GM23338 (cell line): ENCODE data around the gene SNRNP48. TPM values are rescaled to one million over a fixed set of nuclear protein-coding genes. Genes with fewer than 3 reads are reported as not detected.

Experiments used
- ATAC-seq: fragments of 200-7000 bp; cut with Tn5 transposase; 3 replicates; pipeline ENCODE4 v1.9.1; 2020
- DNase-seq: peaks from one replicate; pipeline ENCODE4 v3.0.0-alpha.2; 2015; ENCODE audit warnings: low spot score
- H2AFZ ChIP-seq: fragments of 200-600 bp; sonication (generic); 2 replicates; pipeline ENCODE4 v1.8.0; 2016; ENCODE audit warnings: antibody characterized with exemption, mild to moderate bottlenecking, moderate library complexity
- H3F3A ChIP-seq: fragments of 200-600 bp; sonication (generic); replicated peaks from 2 replicates; pipeline ENCODE4 v1.8.0; 2017; ENCODE audit warnings: antibody characterized with exemption, mixed run types, low read depth
- H3K27ac ChIP-seq: fragments of 200-600 bp; sonication (generic); 2 replicates; pipeline ENCODE4 v1.6.1; 2016; ENCODE audit warnings: low read depth
- H3K27me3 ChIP-seq: fragments of 200-600 bp; sonication (generic); 2 replicates; pipeline ENCODE4 v1.8.0; 2016; ENCODE audit warnings: mild to moderate bottlenecking, mixed run types, moderate library complexity; ENCODE audit not compliant: insufficient read depth
- H3K36me3 ChIP-seq: fragments of 200-600 bp; sonication (generic); 2 replicates; pipeline ENCODE4 v1.8.0; 2016; ENCODE audit warnings: mild to moderate bottlenecking; ENCODE audit not compliant: insufficient read depth
- H3K4me1 ChIP-seq: fragments of 200-600 bp; sonication (generic); 2 replicates; pipeline ENCODE4 v1.8.0; 2016; ENCODE audit warnings: mild to moderate bottlenecking, moderate library complexity; ENCODE audit not compliant: insufficient read depth
- H3K4me2 ChIP-seq: fragments of 200-600 bp; sonication (generic); 2 replicates; pipeline ENCODE4 v1.7.1; 2017; ENCODE audit warnings: mixed run types
- H3K4me3 ChIP-seq: fragments of 200-600 bp; sonication (generic); 2 replicates; pipeline ENCODE4 v1.6.1; 2016; ENCODE audit warnings: mixed run types
- H3K79me2 ChIP-seq: fragments of 200-600 bp; sonication (generic); replicated peaks from 2 replicates; pipeline ENCODE4 v1.8.0; 2017; ENCODE audit warnings: mild to moderate bottlenecking; ENCODE audit not compliant: insufficient read depth
- H3K9me2 ChIP-seq: fragments of 200-600 bp; sonication (generic); 2 replicates; pipeline ENCODE4 v1.8.0; 2017; ENCODE audit not compliant: insufficient read depth
- H4K20me1 ChIP-seq: fragments of 200-600 bp; sonication (generic); replicated peaks from 2 replicates; pipeline ENCODE4 v1.8.0; 2017; ENCODE audit warnings: mild to moderate bottlenecking; ENCODE audit not compliant: insufficient read depth
- H3K27ac Mint-ChIP-seq: 2 replicates; pipeline ENCODE4 v1.8.0; 2020; ENCODE audit warnings: inconsistent platforms, mild to moderate bottlenecking, moderate library complexity, mixed read lengths
- H3K27me3 Mint-ChIP-seq: 3 replicates; pipeline ENCODE4 v1.8.0; 2022; ENCODE audit warnings: low read depth, mild to moderate bottlenecking, moderate library complexity, mixed read lengths, inconsistent platforms; ENCODE audit not compliant: insufficient read depth, poor library complexity
- H3K36me3 Mint-ChIP-seq: 3 replicates; pipeline ENCODE4 v1.8.0; 2021; ENCODE audit warnings: low read depth, mild to moderate bottlenecking, inconsistent platforms, moderate library complexity, mixed read lengths
- H3K4me1 Mint-ChIP-seq: 3 replicates; pipeline ENCODE4 v1.8.0; 2020; ENCODE audit warnings: mild to moderate bottlenecking, inconsistent platforms, mixed read lengths
- H3K4me3 Mint-ChIP-seq: 3 replicates; pipeline ENCODE4 v1.8.0; 2021; ENCODE audit warnings: moderate library complexity, mild to moderate bottlenecking, inconsistent platforms, mixed read lengths
- H3K9me3 Mint-ChIP-seq: 3 replicates; pipeline ENCODE4 v1.8.0; 2020; ENCODE audit warnings: moderate library complexity, mild to moderate bottlenecking, inconsistent platforms, mixed read lengths
- CREB1 ChIP-seq: fragments of 250-450 bp; sonication (Bioruptor Pico); IDR thresholded peaks from 2 replicates; pipeline ENCODE4 v1.5.0; 2020; ENCODE audit warnings: low read depth, mild to moderate bottlenecking, moderate library complexity
- EZH2 ChIP-seq: fragments of 200-600 bp; sonication (generic); IDR thresholded peaks from one replicate; pipeline ENCODE4 v1.8.0; 2017; ENCODE audit warnings: antibody characterized with exemption, mild to moderate bottlenecking, low read depth; ENCODE audit not compliant: unreplicated experiment
- EZH2phosphoT487 ChIP-seq: fragments of 200-600 bp; sonication (generic); IDR thresholded peaks from one replicate; pipeline ENCODE4 v1.8.1; 2018; ENCODE audit warnings: antibody characterized with exemption; ENCODE audit not compliant: unreplicated experiment
- POLR2AphosphoS5 ChIP-seq: IDR thresholded peaks from 2 replicates; pipeline ENCODE4 v1.6.1; 2016; ENCODE audit warnings: antibody characterized with exemption, low read depth
- STAT1 ChIP-seq: IDR thresholded peaks from one replicate; pipeline ENCODE4 v1.6.1; 2016; ENCODE audit warnings: antibody characterized with exemption; ENCODE audit not compliant: unreplicated experiment
- ZNF331 ChIP-seq: fragments of 250-450 bp; sonication (Bioruptor Pico); IDR thresholded peaks from 2 replicates; pipeline ENCODE4 v1.5.0; 2020; ENCODE audit warnings: low read depth, mild to moderate bottlenecking, moderate library complexity
- polyA plus RNA-seq: library from polyadenylated mRNA; unstranded; fragments of >200 nt; fragmentation: Nextera tagmentation; extraction: Ambion mirVana; gene quantifications from 2 replicates; pipeline ENCODE4 v1.2.1, GENCODE V29; 2016
- total RNA-seq: library from RNA; depleted of rRNA; stranded (reverse); fragments of >200 nt; shearing (Covaris generic); gene quantifications from 2 replicates; pipeline ENCODE4 v1.2.3, GENCODE V29; 2014
- TF ChIP-seq, protein P1 (sequence below): IDR thresholded peaks from 2 replicates; pipeline ENCODE4 v1.6.1; 2016; ENCODE audit warnings: antibody characterized with exemption
- TF ChIP-seq, protein P2 (sequence below): IDR thresholded peaks from one replicate; pipeline ENCODE4 v1.6.1; 2018; ENCODE audit warnings: antibody characterized with exemption; ENCODE audit not compliant: unreplicated experiment
- TF ChIP-seq, protein P3 (sequence below): fragments of 250-450 bp; sonication (Bioruptor Pico); IDR thresholded peaks from 2 replicates; pipeline ENCODE4 v1.5.0; 2020; ENCODE audit warnings: mild to moderate bottlenecking, moderate library complexity
- TF ChIP-seq, protein P4 (sequence below), 2 experiments: fragments of 200-600 bp in 1 of 2; sonication (generic) in 1 of 2; conservative IDR thresholded peaks; 2 replicates each; pipeline versions ENCODE4 v1.5.1 to v1.6.1; 2016 to 2017; ENCODE audit warnings: antibody characterized with exemption in 2 of 2, low read depth in 2 of 2, mild to moderate bottlenecking in 2 of 2, moderate library complexity in 1 of 2

SNRNP48 gene
- total and polyA plus RNA-seq, 2 experiments from 2014 or later: 17.2 to 23.9 TPM

DNA sequence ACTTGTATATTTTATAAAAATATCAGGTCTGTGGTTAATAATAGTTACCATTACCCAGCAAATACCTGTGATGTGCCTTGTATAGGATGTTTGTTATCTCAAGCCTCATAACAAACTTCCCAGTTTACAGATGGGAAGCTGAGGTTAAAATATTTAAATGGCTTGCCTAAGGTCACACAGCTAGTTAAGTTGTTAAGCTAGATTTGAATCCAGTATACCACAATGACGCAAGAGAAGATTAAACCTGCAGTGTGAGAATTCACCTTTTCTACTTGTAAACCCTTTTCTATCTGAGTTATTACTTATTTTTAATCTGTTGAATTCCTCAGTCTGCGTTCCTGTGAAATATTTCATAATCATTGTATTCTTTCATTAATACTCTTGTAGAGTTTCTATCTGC lies 43.6 kb upstream of the SNRNP48 start:
- Histone ChIP-seq H3K27me3 (peaks cover 21% of the 10 kb centered on the region), H2AFZ (no peak overlapping the region), H3F3A (no peaks in the 10 kb centered on the region), H3K27ac (no peak overlapping the region), H3K4me3 (no peak overlapping the region), H3K79me2 (peaks cover 24% of the 10 kb centered on the region), H3K36me3 (no peaks in the 10 kb centered on the region), H3K4me1 (peaks cover 41% of the 10 kb centered on the region), H3K9me2 (no peaks in the 10 kb centered on the region), H4K20me1 (no peaks in the 10 kb centered on the region), H3K4me2 (no peak overlapping the region)
- DNase-seq (no peak), ATAC-seq (no peak)
- no peaks in the 10 kb centered on the region for H3K9me3 Mint-ChIP-seq
- H3K4me1 Mint-ChIP-seq: peaks cover 40% of the 10 kb centered on the region
- H3K4me3 Mint-ChIP-seq: no peak overlapping the region
- H3K27ac Mint-ChIP-seq: no peak overlapping the region
- H3K27me3 Mint-ChIP-seq: no peaks in the 10 kb centered on the region
- no peak for TF ChIP-seq STAT1
- TF ChIP-seq EZH2phosphoT487: no peak
- no peak for TF ChIP-seq EZH2
- no peak for TF ChIP-seq ZNF331
- no peak for TF ChIP-seq POLR2AphosphoS5
- TF ChIP-seq, protein P1, sequence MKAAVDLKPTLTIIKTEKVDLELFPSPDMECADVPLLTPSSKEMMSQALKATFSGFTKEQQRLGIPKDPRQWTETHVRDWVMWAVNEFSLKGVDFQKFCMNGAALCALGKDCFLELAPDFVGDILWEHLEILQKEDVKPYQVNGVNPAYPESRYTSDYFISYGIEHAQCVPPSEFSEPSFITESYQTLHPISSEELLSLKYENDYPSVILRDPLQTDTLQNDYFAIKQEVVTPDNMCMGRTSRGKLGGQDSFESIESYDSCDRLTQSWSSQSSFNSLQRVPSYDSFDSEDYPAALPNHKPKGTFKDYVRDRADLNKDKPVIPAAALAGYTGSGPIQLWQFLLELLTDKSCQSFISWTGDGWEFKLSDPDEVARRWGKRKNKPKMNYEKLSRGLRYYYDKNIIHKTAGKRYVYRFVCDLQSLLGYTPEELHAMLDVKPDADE: no peak
- H3K36me3 Mint-ChIP-seq: peaks cover 3% of the 10 kb centered on the region

DNA sequence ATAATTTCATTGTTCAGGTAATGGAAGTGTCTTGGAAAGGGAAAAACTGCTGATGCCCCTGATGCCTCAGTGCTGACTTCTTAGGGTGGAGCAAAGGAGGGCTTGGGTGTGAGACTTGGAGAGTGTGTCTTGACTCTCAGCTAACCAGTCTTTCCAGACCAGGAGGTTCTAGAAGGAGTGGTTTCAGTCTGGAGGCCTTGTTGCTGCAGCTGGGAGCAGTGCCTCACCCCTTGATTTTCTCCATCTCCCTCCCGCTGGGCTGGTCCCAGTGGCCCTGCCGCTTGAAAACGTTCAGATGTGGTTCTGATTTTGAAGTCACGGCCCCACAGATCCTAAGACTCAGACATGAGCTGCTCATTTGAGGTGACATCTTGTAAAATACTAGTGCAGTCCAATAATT lies 43.1 kb upstream of the SNRNP48 start:
- Histone ChIP-seq H3K27me3 (peaks cover 21% of the 10 kb centered on the region), H3F3A (no peaks in the 10 kb centered on the region), H3K9me2 (no peaks in the 10 kb centered on the region), H3K4me3 (no peak overlapping the region), H3K36me3 (no peaks in the 10 kb centered on the region), H3K4me2 (no peak overlapping the region), H3K27ac (no peak overlapping the region), H4K20me1 (no peaks in the 10 kb centered on the region), H2AFZ (no peak overlapping the region), H3K79me2 (peaks cover 24% of the 10 kb centered on the region), H3K4me1 (peaks cover 41% of the 10 kb centered on the region)
- peaks cover 3% of the 10 kb centered on the region for H3K36me3 Mint-ChIP-seq
- H3K9me3 Mint-ChIP-seq: no peaks in the 10 kb centered on the region
- DNase-seq: no peak
- no peak for ATAC-seq
- H3K27me3 Mint-ChIP-seq: no peaks in the 10 kb centered on the region
- H3K27ac Mint-ChIP-seq: no peak overlapping the region
- H3K4me1 Mint-ChIP-seq: peaks cover 43% of the 10 kb centered on the region
- no peak overlapping the region for H3K4me3 Mint-ChIP-seq
- TF ChIP-seq, protein P2, sequence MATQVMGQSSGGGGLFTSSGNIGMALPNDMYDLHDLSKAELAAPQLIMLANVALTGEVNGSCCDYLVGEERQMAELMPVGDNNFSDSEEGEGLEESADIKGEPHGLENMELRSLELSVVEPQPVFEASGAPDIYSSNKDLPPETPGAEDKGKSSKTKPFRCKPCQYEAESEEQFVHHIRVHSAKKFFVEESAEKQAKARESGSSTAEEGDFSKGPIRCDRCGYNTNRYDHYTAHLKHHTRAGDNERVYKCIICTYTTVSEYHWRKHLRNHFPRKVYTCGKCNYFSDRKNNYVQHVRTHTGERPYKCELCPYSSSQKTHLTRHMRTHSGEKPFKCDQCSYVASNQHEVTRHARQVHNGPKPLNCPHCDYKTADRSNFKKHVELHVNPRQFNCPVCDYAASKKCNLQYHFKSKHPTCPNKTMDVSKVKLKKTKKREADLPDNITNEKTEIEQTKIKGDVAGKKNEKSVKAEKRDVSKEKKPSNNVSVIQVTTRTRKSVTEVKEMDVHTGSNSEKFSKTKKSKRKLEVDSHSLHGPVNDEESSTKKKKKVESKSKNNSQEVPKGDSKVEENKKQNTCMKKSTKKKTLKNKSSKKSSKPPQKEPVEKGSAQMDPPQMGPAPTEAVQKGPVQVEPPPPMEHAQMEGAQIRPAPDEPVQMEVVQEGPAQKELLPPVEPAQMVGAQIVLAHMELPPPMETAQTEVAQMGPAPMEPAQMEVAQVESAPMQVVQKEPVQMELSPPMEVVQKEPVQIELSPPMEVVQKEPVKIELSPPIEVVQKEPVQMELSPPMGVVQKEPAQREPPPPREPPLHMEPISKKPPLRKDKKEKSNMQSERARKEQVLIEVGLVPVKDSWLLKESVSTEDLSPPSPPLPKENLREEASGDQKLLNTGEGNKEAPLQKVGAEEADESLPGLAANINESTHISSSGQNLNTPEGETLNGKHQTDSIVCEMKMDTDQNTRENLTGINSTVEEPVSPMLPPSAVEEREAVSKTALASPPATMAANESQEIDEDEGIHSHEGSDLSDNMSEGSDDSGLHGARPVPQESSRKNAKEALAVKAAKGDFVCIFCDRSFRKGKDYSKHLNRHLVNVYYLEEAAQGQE: no peak
- TF ChIP-seq CREB1 (CRISPR knock-in tag): no peak
- no peak for TF ChIP-seq POLR2AphosphoS5
- TF ChIP-seq EZH2phosphoT487: no peak
- TF ChIP-seq, protein P3, sequence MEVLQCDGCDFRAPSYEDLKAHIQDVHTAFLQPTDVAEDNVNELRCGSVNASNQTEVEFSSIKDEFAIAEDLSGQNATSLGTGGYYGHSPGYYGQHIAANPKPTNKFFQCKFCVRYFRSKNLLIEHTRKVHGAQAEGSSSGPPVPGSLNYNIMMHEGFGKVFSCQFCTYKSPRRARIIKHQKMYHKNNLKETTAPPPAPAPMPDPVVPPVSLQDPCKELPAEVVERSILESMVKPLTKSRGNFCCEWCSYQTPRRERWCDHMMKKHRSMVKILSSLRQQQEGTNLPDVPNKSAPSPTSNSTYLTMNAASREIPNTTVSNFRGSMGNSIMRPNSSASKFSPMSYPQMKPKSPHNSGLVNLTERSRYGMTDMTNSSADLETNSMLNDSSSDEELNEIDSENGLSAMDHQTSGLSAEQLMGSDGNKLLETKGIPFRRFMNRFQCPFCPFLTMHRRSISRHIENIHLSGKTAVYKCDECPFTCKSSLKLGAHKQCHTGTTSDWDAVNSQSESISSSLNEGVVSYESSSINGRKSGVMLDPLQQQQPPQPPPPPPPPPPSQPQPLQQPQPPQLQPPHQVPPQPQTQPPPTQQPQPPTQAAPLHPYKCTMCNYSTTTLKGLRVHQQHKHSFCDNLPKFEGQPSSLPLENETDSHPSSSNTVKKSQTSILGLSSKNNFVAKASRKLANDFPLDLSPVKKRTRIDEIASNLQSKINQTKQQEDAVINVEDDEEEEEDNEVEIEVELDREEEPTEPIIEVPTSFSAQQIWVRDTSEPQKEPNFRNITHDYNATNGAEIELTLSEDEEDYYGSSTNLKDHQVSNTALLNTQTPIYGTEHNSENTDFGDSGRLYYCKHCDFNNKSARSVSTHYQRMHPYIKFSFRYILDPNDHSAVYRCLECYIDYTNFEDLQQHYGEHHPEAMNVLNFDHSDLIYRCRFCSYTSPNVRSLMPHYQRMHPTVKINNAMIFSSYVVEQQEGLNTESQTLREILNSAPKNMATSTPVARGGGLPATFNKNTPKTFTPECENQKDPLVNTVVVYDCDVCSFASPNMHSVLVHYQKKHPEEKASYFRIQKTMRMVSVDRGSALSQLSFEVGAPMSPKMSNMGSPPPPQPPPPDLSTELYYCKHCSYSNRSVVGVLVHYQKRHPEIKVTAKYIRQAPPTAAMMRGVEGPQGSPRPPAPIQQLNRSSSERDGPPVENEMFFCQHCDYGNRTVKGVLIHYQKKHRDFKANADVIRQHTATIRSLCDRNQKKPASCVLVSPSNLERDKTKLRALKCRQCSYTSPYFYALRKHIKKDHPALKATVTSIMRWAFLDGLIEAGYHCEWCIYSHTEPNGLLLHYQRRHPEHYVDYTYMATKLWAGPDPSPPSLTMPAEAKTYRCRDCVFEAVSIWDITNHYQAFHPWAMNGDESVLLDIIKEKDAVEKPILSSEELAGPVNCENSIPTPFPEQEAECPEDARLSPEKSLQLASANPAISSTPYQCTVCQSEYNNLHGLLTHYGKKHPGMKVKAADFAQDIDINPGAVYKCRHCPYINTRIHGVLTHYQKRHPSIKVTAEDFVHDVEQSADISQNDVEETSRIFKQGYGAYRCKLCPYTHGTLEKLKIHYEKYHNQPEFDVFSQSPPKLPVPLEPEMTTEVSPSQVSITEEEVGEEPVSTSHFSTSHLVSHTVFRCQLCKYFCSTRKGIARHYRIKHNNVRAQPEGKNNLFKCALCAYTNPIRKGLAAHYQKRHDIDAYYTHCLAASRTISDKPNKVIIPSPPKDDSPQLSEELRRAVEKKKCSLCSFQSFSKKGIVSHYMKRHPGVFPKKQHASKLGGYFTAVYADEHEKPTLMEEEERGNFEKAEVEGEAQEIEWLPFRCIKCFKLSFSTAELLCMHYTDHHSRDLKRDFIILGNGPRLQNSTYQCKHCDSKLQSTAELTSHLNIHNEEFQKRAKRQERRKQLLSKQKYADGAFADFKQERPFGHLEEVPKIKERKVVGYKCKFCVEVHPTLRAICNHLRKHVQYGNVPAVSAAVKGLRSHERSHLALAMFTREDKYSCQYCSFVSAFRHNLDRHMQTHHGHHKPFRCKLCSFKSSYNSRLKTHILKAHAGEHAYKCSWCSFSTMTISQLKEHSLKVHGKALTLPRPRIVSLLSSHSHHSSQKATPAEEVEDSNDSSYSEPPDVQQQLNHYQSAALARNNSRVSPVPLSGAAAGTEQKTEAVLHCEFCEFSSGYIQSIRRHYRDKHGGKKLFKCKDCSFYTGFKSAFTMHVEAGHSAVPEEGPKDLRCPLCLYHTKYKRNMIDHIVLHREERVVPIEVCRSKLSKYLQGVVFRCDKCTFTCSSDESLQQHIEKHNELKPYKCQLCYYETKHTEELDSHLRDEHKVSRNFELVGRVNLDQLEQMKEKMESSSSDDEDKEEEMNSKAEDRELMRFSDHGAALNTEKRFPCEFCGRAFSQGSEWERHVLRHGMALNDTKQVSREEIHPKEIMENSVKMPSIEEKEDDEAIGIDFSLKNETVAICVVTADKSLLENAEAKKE (CRISPR knock-in tag): no peak
- TF ChIP-seq, protein P4, sequence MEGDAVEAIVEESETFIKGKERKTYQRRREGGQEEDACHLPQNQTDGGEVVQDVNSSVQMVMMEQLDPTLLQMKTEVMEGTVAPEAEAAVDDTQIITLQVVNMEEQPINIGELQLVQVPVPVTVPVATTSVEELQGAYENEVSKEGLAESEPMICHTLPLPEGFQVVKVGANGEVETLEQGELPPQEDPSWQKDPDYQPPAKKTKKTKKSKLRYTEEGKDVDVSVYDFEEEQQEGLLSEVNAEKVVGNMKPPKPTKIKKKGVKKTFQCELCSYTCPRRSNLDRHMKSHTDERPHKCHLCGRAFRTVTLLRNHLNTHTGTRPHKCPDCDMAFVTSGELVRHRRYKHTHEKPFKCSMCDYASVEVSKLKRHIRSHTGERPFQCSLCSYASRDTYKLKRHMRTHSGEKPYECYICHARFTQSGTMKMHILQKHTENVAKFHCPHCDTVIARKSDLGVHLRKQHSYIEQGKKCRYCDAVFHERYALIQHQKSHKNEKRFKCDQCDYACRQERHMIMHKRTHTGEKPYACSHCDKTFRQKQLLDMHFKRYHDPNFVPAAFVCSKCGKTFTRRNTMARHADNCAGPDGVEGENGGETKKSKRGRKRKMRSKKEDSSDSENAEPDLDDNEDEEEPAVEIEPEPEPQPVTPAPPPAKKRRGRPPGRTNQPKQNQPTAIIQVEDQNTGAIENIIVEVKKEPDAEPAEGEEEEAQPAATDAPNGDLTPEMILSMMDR (conservative IDR thresholded peaks at IDR 0.05; ENCODE audit: low read depth in 2 of 2): no peak
